ENCODE results near the gene BTN1A1.

The BTN1A1 gene

GRCh38 chr6:26537160-26537845 lies 37.2 kb downstream of the BTN1A1 start (continued):
- peak; percentile 83; the same call in 1 of the 2 replicates for TF ChIP-seq ZNF184 (tag by site-specific recombination; IDR thresholded peaks at IDR 0.05)
- peak; percentile 45; the same call in 1 of the 2 replicates for TF ChIP-seq ZNF596 (tag by site-specific recombination; IDR thresholded peaks at IDR 0.05)
- TF ChIP-seq ZNF560 (tag by site-specific recombination; IDR thresholded peaks at IDR 0.05; ENCODE audit: borderline replicate concordance), result no peak
- TF ChIP-seq ZNF792 (tag by site-specific recombination; IDR thresholded peaks at IDR 0.05), result peak; percentile 88; the same call in 1 of the 2 replicates
- peak; percentile 72 for TF ChIP-seq PRDM6 (tag by site-specific recombination; IDR thresholded peaks at IDR 0.05)
- peak; percentile 61; the same call in 1 of the 2 replicates for TF ChIP-seq ZBTB20 (tag by site-specific recombination; IDR thresholded peaks at IDR 0.05)
- no peak for TF ChIP-seq ZNF292 (tag by site-specific recombination; IDR thresholded peaks at IDR 0.05; ENCODE audit: borderline replicate concordance, low read depth)
- TF ChIP-seq ZNF660 (tag by site-specific recombination; IDR thresholded peaks at IDR 0.05), result peak; percentile 99
- TF ChIP-seq ZNF501 (tag by site-specific recombination; IDR thresholded peaks at IDR 0.05), result peak; percentile 98
- TF ChIP-seq ZFP41 (tag by site-specific recombination; IDR thresholded peaks at IDR 0.05; ENCODE audit: borderline replicate concordance), result no peak
- no peak; the same call in 1 of the 2 replicates for TF ChIP-seq REST (tag by site-specific recombination; IDR thresholded peaks at IDR 0.05)
- TF ChIP-seq ZNF391 (tag by site-specific recombination; IDR thresholded peaks at IDR 0.05; ENCODE audit: borderline replicate concordance, low read depth), result peak; percentile 95; the same call in 1 of the 2 replicates
- TF ChIP-seq ZNF558 (tag by site-specific recombination; IDR thresholded peaks at IDR 0.05), result peak; percentile 56
- TF ChIP-seq AEBP2 (tag by site-specific recombination; IDR thresholded peaks at IDR 0.05; ENCODE audit: borderline replicate concordance), result no peak
- peak; percentile 99 for TF ChIP-seq ZNF561 (tag by site-specific recombination; IDR thresholded peaks at IDR 0.05; ENCODE audit: borderline replicate concordance)
- peak; percentile 97 for TF ChIP-seq ZNF580 (tag by site-specific recombination; IDR thresholded peaks at IDR 0.05)
- TF ChIP-seq ZFP3 (tag by site-specific recombination; IDR thresholded peaks at IDR 0.05; ENCODE audit: low read depth), result no peak
- peak; percentile 85 for TF ChIP-seq ZNF600 (tag by site-specific recombination; IDR thresholded peaks at IDR 0.05)
- TF ChIP-seq HOXC10 (CRISPR knock-in tag; IDR thresholded peaks at IDR 0.05), result 0 out of 2 replicates have a peak, but pooled peaks have one; percentile 2
- no peak for TF ChIP-seq ZNF350 (tag by site-specific recombination; IDR thresholded peaks at IDR 0.05)
- peak; percentile 30; the same call in 1 of the 2 replicates for TF ChIP-seq PATZ1 (tag by site-specific recombination; IDR thresholded peaks at IDR 0.05)
- TF ChIP-seq ZNF639 (tag by site-specific recombination; IDR thresholded peaks at IDR 0.05), result peak; percentile 90
- TF ChIP-seq OVOL3 (tag by site-specific recombination; IDR thresholded peaks at IDR 0.05), result 0 out of 2 replicates have a peak, but pooled peaks have one; percentile 26
- TF ChIP-seq ZNF394 (tag by site-specific recombination; IDR thresholded peaks at IDR 0.05; ENCODE audit: borderline replicate concordance), result peak; percentile 60; the same call in 1 of the 2 replicates
- TF ChIP-seq ZNF221 (tag by site-specific recombination; IDR thresholded peaks at IDR 0.05; ENCODE audit: borderline replicate concordance), result peak; percentile 97; the same call in 1 of the 2 replicates
- no peak for TF ChIP-seq CTCF (tag by site-specific recombination; IDR thresholded peaks at IDR 0.05)
